Measurements from ENCODE around the gene CCZ1.
"Not testable (repeated sequence)": the region's sequence is repeated elsewhere in the genome, so short reads cannot be mapped to it uniquely, and the experiment has no call there.

The CCZ1 gene

DNA sequence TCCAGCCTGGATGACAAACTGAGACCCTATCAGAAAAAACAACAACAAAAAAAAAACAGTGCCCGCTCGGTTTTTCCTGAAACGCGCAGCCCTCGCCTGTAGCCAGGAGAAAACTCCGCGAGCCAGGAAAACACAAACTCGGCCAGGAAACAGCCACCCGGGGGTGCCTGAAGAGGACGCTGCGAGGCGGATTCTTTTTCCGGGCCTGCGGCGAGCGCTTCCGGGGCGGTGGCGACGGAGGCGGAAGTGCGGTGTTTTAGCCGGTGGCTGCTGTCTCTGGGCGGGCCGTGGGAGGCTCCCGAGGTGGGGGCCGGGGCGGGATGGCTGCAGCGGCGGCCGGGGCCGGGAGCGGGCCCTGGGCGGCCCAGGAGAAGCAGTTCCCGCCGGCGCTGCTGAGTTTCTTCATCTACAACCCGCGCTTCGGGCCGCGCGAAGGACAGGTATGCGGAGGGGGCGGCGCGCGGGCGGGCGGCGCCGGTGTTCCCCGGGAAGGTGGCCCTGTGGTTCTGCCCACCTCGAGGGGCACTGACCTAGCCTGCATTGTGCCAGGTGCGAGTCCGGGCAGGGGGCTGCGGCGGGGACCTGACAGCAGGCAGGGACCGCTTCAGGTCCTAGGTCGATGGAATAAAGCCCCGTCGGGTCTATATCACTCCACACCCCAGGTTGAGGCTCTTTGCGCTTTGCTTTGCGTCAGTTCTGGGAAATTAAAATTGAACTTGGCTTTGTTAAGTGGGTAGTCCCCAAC lies at the start of gene CCZ1:
Gene CCZ1, plus strand, starts transcription at position 254 of the 745 bp plus-strand sequence. Its CDS starts 67 bp downstream, at position 321.
- H3K27ac ChIP-seq: not testable (repeated sequence)

DNA sequence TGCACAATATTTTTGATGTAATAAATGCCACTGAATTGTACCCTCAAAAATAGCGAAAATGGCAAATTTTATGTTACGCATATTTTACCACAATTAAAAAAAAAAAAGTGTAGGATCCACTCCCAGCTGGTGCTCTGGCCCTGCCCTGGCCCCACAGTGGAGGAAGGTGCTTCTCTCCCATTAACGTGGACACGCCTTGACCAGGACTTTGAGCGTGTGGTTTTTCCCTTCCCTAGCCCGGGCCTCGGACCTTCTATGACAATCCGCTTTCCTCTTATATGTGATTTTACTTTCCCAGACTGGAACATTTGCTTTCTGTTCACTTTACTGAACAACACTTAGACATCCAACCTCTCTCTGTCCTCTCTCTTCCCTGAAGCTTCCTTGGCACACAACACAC lies 47.6 kb upstream of the CCZ1 start:
- H3K27ac ChIP-seq: no peak overlapping the region
- TF ChIP-seq, protein P1, sequence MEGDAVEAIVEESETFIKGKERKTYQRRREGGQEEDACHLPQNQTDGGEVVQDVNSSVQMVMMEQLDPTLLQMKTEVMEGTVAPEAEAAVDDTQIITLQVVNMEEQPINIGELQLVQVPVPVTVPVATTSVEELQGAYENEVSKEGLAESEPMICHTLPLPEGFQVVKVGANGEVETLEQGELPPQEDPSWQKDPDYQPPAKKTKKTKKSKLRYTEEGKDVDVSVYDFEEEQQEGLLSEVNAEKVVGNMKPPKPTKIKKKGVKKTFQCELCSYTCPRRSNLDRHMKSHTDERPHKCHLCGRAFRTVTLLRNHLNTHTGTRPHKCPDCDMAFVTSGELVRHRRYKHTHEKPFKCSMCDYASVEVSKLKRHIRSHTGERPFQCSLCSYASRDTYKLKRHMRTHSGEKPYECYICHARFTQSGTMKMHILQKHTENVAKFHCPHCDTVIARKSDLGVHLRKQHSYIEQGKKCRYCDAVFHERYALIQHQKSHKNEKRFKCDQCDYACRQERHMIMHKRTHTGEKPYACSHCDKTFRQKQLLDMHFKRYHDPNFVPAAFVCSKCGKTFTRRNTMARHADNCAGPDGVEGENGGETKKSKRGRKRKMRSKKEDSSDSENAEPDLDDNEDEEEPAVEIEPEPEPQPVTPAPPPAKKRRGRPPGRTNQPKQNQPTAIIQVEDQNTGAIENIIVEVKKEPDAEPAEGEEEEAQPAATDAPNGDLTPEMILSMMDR (conservative IDR thresholded peaks at IDR 0.05): no peak

DNA sequence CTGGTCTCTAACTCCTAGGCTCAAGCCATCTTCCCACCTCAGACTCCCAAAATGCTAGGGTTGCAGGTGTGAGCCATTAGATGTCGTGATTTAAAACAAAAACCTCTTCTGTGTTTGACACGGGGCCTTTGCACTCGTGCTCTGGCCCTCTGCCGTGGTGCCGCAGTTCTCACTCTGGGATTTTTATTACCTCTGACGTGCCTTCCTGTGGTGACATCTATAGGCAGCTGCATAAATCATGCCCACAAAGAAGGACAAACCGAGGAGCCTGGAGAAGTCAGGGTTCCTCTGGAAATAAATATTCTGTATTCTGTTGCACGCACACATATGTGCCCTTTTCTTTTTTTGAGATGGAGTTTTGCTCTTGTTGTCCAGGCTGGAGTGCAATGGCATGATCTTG lies 43.8 kb upstream of the CCZ1 start:
- no peak overlapping the region for H3K27ac ChIP-seq
- TF ChIP-seq, protein P1 (conservative IDR thresholded peaks at IDR 0.05): no peak

DNA sequence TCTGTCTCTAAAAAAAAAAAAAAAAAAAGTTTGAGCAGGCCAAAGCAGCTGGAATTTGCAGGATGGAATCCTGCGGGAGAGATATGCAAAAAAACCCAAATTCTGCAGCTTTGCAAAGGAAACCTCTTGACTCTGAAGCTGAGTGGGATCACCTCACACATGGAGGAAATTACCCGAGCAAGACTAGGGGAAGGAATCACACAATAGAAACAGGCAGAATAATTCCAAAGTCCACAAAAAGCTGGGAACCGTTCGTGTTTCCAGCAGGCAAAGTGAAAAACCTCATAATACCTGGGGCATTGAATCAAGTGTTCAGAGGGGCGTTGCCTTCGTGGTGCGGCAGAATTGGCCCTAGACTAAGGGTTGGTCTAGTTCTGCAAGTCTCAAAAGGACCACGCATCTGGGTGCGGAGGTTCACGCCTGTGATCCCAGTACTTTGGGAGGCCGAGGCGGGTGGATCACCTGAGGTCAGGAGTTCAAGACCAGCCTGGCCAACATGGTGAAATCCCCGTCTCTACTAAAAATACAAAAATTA lies 41.4 kb upstream of the CCZ1 start:
- not testable (repeated sequence) for H3K27ac ChIP-seq

DNA sequence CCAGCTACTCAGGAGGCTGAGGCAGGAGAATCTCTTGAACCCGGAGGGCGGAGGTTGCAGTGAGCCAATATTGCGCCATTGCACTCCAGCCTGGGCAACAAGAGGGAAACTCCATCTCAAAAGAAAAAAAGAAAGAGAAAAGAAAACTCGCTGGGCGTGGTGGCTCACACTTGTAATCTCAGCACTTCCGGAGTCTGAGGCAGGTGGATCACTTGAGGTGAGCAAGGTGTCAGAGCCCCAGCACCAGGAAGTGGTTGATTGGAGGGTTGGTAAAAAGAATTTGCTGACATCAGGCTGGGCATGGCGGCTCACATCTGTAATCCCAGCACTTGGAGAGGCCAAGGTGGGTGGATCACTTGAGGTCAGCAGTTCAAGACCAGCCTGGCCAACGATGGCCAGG lies 40.0 kb upstream of the CCZ1 start:
- H3K27ac ChIP-seq: not testable (repeated sequence)

DNA sequence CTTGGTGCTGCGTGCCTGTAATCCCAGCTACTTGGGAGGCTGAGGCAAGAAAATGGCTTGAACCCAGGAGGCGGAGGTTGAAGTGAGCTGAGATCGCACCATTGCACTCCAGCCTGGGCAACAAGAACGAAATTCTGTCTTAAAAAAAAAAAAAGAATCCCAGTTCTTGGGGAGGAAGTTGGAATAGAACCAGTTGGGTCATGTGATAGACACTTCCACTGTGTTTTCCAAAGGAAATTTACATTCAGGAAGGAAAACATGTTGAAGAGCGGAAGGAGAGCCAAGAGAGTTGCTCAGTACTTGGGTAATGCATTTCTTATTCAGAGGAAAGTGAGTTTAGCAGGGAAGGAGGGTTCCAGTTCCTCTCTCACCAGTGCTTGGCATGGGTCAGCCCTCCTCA lies 37.3 kb upstream of the CCZ1 start:
- H3K27ac ChIP-seq: not testable (repeated sequence)

DNA sequence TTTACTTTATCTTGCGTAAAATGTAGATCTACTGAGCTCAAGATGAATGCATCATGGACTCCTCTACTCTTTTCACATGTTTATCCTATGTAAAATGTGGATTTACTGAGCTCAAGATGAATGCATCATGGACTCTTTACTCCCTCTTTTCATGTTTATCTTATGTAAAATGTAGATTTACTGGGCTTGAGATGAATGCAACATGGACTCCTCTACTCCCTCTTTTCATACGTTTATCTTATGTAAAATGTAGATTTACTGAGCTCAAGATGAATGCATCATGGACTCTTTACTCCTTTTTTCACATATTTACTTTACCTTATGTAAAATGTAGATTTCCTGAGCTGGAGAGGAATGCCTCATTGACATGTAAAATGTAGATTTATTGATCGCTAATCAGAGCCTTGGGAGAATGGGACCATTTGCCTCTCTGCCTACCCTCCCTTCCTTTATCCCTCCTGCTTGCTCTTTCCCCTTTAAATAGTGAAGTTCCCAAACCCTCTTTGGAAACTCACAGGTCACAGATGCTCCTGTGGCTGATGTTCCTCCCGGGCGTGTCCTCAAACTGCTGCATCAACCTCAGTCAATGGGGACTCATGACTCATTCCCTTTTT lies 35.7 kb upstream of the CCZ1 start:
- H3K27ac ChIP-seq: not testable (repeated sequence)

DNA sequence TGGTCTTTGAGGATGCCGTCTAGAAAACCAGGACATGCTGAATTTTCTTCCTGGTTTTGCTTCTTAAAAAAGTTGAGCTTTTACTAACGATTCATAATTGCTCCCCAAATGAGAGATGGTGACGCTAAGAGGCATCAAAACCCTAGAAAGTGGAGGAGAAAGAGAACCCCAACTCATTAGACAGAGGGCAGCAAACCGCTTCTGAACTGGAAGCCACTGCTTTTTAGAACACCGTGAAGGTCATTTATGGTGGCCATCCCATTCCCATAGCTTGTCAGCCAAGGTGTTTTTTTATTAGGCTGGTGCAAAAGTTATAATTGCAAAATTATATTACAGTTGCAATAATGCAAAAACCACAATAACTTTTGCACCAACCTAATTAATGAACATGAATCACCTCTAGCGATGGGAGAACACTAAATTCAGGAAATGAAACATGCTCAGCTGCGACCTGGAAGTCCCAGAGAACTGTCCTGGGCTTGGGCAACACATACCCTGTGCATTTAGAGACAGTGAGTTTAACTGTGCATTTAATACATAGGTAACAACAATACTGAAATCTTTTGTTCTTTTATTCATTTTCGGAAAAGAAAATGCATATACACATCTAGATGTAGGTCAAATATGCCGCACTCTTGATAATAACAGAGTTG lies 33.1 kb upstream of the CCZ1 start:
- H3K27ac ChIP-seq: not testable (repeated sequence)

DNA sequence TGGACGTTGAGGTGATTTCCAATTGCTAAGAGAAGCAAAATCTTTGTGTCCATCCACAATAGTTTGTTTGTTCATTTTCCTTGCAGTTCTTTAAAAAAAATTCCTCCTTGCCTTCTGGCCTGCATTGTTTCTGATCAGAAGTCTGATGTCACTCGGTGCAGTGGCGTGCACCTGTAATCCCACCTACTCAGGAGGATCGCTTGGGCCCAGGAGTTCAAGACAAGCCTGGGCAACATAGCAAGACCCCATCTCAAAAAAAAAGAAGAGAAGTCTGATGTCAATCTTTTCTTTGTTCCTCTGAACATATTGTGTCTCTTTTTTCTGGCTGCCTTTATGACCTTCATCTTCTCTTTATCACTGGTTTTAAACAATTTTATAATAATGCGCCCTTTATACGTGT lies 31.5 kb upstream of the CCZ1 start:
- no peak overlapping the region for H3K27ac ChIP-seq
- TF ChIP-seq, protein P1 (conservative IDR thresholded peaks at IDR 0.05): no peak

DNA sequence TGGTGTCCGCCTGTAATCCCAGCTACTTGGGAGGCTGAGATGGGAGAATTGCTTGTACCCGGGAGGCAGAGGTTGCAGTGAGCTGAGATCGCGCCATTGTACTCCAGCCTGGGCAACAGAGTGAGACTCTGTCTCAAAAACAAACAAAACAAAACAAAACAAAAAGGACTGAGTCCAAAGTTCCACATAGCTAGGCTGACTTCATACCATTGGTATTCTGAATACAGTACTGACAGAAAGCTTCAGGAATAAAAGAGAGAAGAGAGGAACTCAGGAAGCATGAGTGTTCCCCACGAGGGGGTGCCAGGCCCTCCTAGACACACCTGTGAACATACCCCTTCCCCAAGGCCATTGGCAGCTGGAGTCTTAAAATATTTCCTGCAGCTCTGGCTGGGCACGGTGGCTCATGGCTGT lies 29.6 kb upstream of the CCZ1 start:
- H3K27ac ChIP-seq: not testable (repeated sequence)

DNA sequence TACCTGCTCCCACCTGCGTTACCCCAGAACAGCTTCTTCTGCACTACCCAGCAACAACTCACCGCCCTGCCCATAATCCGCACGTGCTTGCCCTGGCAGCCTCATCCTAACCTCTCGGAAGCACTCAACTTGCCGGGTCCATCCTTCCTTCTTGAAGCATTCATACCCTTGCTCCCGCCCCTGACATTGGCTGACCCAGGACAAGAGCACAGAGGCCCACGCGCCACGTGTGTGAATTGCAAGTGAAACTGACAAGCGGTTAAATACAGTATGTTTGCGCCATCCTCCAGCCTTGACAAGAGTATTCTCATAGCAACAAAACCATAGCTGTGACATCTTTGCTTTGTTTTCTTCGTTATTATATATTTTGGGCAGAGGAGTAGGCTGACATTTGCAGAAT lies 28.8 kb upstream of the CCZ1 start:
- TF ChIP-seq, protein P1 (conservative IDR thresholded peaks at IDR 0.05): no peak
- no peak overlapping the region for H3K27ac ChIP-seq
